Stimulated activated naive CD8-positive, alpha-beta T cell treated with anti-CD3 and anti-CD28 coated beads, Interleukin-15, amount 100 ng/mL, for 72 hours (primary cell): ENCODE data around the gene NIPAL3.
A peak's percentile ranks its signal among the peaks of the same experiment; 100 is the strongest.

Experiments
- ATAC-seq: fragments of 150-1000 bp; cut with Tn5 transposase; 2 replicates; pipeline ENCODE4 v1.10.0; 2021; ENCODE audit warnings: mild to moderate bottlenecking, moderate library complexity
- DNase-seq, 2 donors: peaks; one replicate each; pipeline ENCODE4 v3.0.0; 2021 to 2022
- H3K27ac Mint-ChIP-seq, 2 donors: one replicate each; pipeline ENCODE4 v1.8.0; 2022; ENCODE audit warnings: mild to moderate bottlenecking in 2 of 2, mixed read lengths in 2 of 2, moderate library complexity in 2 of 2
- H3K27me3 Mint-ChIP-seq: one replicate; pipeline ENCODE4 v1.8.0; 2022; ENCODE audit warnings: mixed read lengths
- H3K4me1 Mint-ChIP-seq: one replicate; pipeline ENCODE4 v1.8.0; 2022; ENCODE audit warnings: mild to moderate bottlenecking, mixed read lengths
- H3K4me3 Mint-ChIP-seq, 2 donors: one replicate each; pipeline ENCODE4 v1.8.0; 2022; ENCODE audit warnings: mild to moderate bottlenecking in 2 of 2, mixed read lengths in 2 of 2, moderate library complexity in 1 of 2
- H3K9me3 Mint-ChIP-seq, 2 donors: one replicate each; pipeline ENCODE4 v1.8.0; 2022; ENCODE audit warnings: mixed read lengths in 2 of 2

NIPAL3 gene

GRCh38 chr1:24411963-24412362 is 3.6 kb upstream of the NIPAL3 start:
- Mint-ChIP-seq H3K4me1 (peaks cover 41% of the 10 kb centered on the region), H3K9me3 (no peaks in the 10 kb centered on the region), H3K27me3 (no peaks in the 10 kb centered on the region), H3K4me3 (no peak overlapping the region), H3K27ac (no peak overlapping the region)
- DNase-seq (no peak), ATAC-seq (no peak)

- H3K27me3 Mint-ChIP-seq: no peaks in the 10 kb centered on the region
- ATAC-seq (no peak), DNase-seq (no peak)
- H3K9me3 Mint-ChIP-seq: no peaks in the 10 kb centered on the region
- H3K4me3 Mint-ChIP-seq: peak overlapping the region in 1 of 2 donors; percentile 91
- H3K27ac Mint-ChIP-seq: no peak overlapping the region
- H3K4me1 Mint-ChIP-seq: peaks cover 46% of the 10 kb centered on the region
These were observed 3.2 kb upstream of the NIPAL3 start for GRCh38 chr1:24412408-24412807.

- ATAC-seq (peak; percentile 52), DNase-seq (peak; percentile 85 to 90)
- Mint-ChIP-seq H3K27me3 (no peaks in the 10 kb centered on the region), H3K9me3 (no peaks in the 10 kb centered on the region), H3K4me3 (peak within 1 kb of the TSS; percentile 95 to 98), H3K4me1 (peaks cover 57% of the 10 kb centered on the region), H3K27ac (peak within 1 kb of the TSS; percentile 95 to 99)
These were observed 2.0 kb upstream of the NIPAL3 start, which contains the start of gene STPG1 for GRCh38 chr1:24413350-24414163. TSS of gene STPG1 (minus strand) at chr1:24413782. CDS start at chr1:24401388, 12,394 bp downstream.

- Mint-ChIP-seq H3K4me3 (peak overlapping the region; percentile 95 to 98), H3K4me1 (peaks cover 70% of the 10 kb centered on the region), H3K9me3 (no peaks in the 10 kb centered on the region), H3K27me3 (no peaks in the 10 kb centered on the region), H3K27ac (peak overlapping the region in 1 of 2 donors; percentile 46)
- ATAC-seq (no peak), DNase-seq (peak in 1 of 2 donors; percentile 16)
These were observed 748 bp upstream of the NIPAL3 start for GRCh38 chr1:24414775-24415333.

- peak overlapping the region; percentile 95 to 98 for H3K4me3 Mint-ChIP-seq
- H3K27ac Mint-ChIP-seq: peak overlapping the region; percentile 91 to 96
- ATAC-seq (peak; percentile 5), DNase-seq (no peak)
- H3K27me3 Mint-ChIP-seq: no peaks in the 10 kb centered on the region
- H3K4me1 Mint-ChIP-seq: peaks cover 77% of the 10 kb centered on the region
- no peaks in the 10 kb centered on the region for H3K9me3 Mint-ChIP-seq
These were observed 486 bp downstream of the NIPAL3 start for GRCh38 chr1:24415910-24416665.

- Mint-ChIP-seq H3K27ac (peak overlapping the region; percentile 91 to 96), H3K4me1 (peaks cover 81% of the 10 kb centered on the region), H3K4me3 (peak overlapping the region; percentile 95 to 98), H3K27me3 (no peaks in the 10 kb centered on the region), H3K9me3 (no peaks in the 10 kb centered on the region)
- ATAC-seq (peak; percentile 69), DNase-seq (peak; percentile 50 to 77)
These were observed 1.2 kb downstream of the NIPAL3 start for GRCh38 chr1:24416666-24417391.

GRCh38 chr1:24417681-24418080 is 2.1 kb downstream of the NIPAL3 start:
- ATAC-seq: no peak
- no peak for DNase-seq
- peak overlapping the region; percentile 95 to 98 for H3K4me3 Mint-ChIP-seq
- peaks cover 81% of the 10 kb centered on the region for H3K4me1 Mint-ChIP-seq
- no peaks in the 10 kb centered on the region for H3K9me3 Mint-ChIP-seq
- no peaks in the 10 kb centered on the region for H3K27me3 Mint-ChIP-seq
- H3K27ac Mint-ChIP-seq: peak overlapping the region in 1 of 2 donors; percentile 80

- Mint-ChIP-seq H3K4me3 (peak overlapping the region; percentile 45 to 59), H3K27me3 (no peaks in the 10 kb centered on the region), H3K27ac (peak overlapping the region; percentile 77 to 88), H3K4me1 (peaks cover 85% of the 10 kb centered on the region), H3K9me3 (no peaks in the 10 kb centered on the region)
- ATAC-seq (no peak), DNase-seq (no peak)
These were observed 3.5 kb downstream of the NIPAL3 start for GRCh38 chr1:24418898-24419628.

GRCh38 chr1:24420547-24420946 is 4.9 kb downstream of the NIPAL3 start:
- no peak overlapping the region for H3K4me3 Mint-ChIP-seq

GRCh38 chr1:24421502-24421901 is 5.9 kb downstream of the NIPAL3 start:
- H3K27me3 Mint-ChIP-seq: no peaks in the 10 kb centered on the region
- H3K9me3 Mint-ChIP-seq: no peaks in the 10 kb centered on the region
- H3K4me1 Mint-ChIP-seq: peaks cover 99% of the 10 kb centered on the region
- H3K27ac Mint-ChIP-seq: no peak overlapping the region
- ATAC-seq: no peak
- DNase-seq: no peak
- H3K4me3 Mint-ChIP-seq: no peak overlapping the region

More at GRCh38 chr1:24420547-24420946, 4.9 kb downstream of the NIPAL3 start:
- no peak overlapping the region for H3K27ac Mint-ChIP-seq
- H3K27me3 Mint-ChIP-seq: no peaks in the 10 kb centered on the region
- DNase-seq: no peak
- ATAC-seq: peak; percentile 38
- no peaks in the 10 kb centered on the region for H3K9me3 Mint-ChIP-seq
- H3K4me1 Mint-ChIP-seq: peaks cover 89% of the 10 kb centered on the region

GRCh38 chr1:24424207-24424606 is 8.6 kb downstream of the NIPAL3 start:
- Mint-ChIP-seq H3K4me1 (peaks cover 98% of the 10 kb centered on the region), H3K27ac (peak overlapping the region; percentile 48 to 55), H3K4me3 (peak overlapping the region in 1 of 2 donors; percentile 35), H3K9me3 (no peaks in the 10 kb centered on the region), H3K27me3 (no peaks in the 10 kb centered on the region)
- DNase-seq (no peak), ATAC-seq (no peak)

- Mint-ChIP-seq H3K4me1 (peaks cover 94% of the 10 kb centered on the region), H3K4me3 (no peak overlapping the region), H3K9me3 (no peaks in the 10 kb centered on the region), H3K27ac (no peak overlapping the region), H3K27me3 (no peaks in the 10 kb centered on the region)
- ATAC-seq (no peak), DNase-seq (no peak)
These were observed 9.4 kb downstream of the NIPAL3 start for GRCh38 chr1:24424990-24425389.

- DNase-seq (no peak), ATAC-seq (no peak)
- Mint-ChIP-seq H3K27me3 (no peaks in the 10 kb centered on the region), H3K9me3 (no peaks in the 10 kb centered on the region), H3K4me1 (peaks cover 89% of the 10 kb centered on the region), H3K27ac (peak overlapping the region in 1 of 2 donors; percentile 81), H3K4me3 (no peak overlapping the region)
These were observed 9.8 kb downstream of the NIPAL3 start for GRCh38 chr1:24425441-24425840.

GRCh38 chr1:24425922-24426321 is 10.3 kb downstream of the NIPAL3 start:
- H3K4me1 Mint-ChIP-seq: peaks cover 84% of the 10 kb centered on the region

More at GRCh38 chr1:24425922-24426321, 10.3 kb downstream of the NIPAL3 start:
- Mint-ChIP-seq H3K4me3 (no peak overlapping the region), H3K9me3 (no peaks in the 10 kb centered on the region), H3K27ac (peak overlapping the region in 1 of 2 donors; percentile 81), H3K27me3 (no peaks in the 10 kb centered on the region)
- ATAC-seq (no peak), DNase-seq (no peak)
